HG02870 (cell line): ENCODE results near the gene UCP1.
"Not testable (repeated sequence)": the region's sequence is repeated elsewhere in the genome, so short reads cannot be mapped to it uniquely, and the experiment has no call there.

ENCODE experiments used
- ATAC-seq: cut with Tn5 transposase; IDR thresholded peaks from one replicate; pipeline ENCODE4 v1.9.1; 2021; ENCODE audit warnings: mild to moderate bottlenecking, moderate library complexity; ENCODE audit not compliant: unreplicated experiment

Gene UCP1

GRCh38 chr4:140556372-140557085 lies 12.2 kb downstream of the UCP1 start:
- peak; percentile 100 for ATAC-seq

GRCh38 chr4:140533951-140534480 lies 34.7 kb downstream of the UCP1 start:
- no peak for ATAC-seq

GRCh38 chr4:140529434-140529833 lies 39.3 kb downstream of the UCP1 start:
- ATAC-seq = no peak

- peak; percentile 100 for ATAC-seq
These were observed 44.7 kb downstream of the UCP1 start, which contains the start of gene ELMOD2 for GRCh38 chr4:140523857-140524742. TSS of gene ELMOD2 (plus strand) at chr4:140524168. CDS start at chr4:140525429, 1,261 bp downstream.

- peak; percentile 8 for ATAC-seq
These were observed 45.3 kb downstream of the UCP1 start for GRCh38 chr4:140523370-140523856.

GRCh38 chr4:140515423-140515822 lies 53.3 kb downstream of the UCP1 start:
- no peak for ATAC-seq

GRCh38 chr4:140513765-140514164 lies 55.0 kb downstream of the UCP1 start:
- ATAC-seq = not testable (repeated sequence)
